T1000 (cell line): ENCODE data around the gene EN2.

ENCODE experiments used
- DNase-seq: peaks from one replicate; lab custom pipeline; 2025; ENCODE audit warnings: mixed read lengths; lab: John Stamatoyannopoulos, UW

Gene EN2

DNA sequence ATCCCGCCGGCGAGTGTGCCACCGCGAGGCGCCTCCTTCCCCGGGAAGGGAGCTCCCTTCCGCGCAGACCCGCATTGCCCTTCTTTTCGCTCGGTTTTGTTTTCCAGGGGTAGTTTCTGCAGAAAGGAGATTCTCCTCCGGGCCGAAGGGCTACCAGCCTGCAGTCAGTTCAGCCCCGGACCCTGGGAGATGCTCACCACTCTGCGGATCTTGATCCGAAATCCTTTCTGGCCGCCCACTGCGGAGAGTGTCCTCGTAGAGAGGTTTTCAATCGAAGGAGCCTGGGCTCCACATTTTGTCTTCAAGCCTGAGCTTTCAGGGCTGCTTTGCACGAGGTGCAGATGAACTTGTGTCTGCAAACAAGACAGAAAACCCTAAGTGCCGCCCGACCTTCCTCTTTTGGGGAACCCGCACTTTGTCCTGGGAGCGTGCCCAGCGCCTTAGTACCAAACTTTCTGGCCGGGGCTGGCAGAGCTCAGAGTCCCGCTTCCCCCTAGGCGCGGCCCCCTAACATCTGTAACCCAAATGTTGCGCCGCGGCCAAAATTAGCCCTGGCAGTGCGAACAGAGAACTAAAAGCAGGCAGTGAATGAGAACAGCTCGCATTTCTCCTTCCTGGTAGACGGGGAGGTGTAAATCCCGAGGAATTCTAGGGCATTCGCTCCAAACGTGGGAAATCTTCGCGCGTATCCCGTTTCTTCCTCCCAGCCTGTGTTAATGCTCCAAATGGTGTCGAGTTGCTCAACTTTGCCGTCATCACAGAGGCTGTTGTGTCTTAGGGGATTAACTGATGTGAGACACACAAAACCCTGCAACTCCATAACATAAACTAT, 6.7 kb upstream of the EN2 start:
- no peak for DNase-seq

DNA sequence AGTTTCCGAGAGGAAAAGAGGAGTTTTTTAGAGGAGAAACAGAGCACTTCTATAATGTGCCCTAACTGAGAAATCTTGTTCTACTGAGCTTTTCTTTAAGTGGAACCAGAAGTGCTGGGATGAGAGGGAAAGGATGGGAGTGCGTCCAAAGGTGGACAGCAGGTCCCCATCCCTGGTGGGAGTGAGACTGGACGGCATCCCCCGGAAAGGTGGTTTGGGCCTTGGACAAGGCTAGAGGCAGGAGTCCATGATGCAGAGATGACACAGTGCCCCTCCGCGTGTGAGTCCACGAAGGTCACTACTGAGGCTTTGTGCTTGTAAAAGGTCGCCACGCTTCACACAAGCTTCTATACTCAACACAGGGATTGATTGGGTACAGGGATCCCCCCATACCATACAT, 6.1 kb upstream of the EN2 start:
- no peak for DNase-seq

DNA sequence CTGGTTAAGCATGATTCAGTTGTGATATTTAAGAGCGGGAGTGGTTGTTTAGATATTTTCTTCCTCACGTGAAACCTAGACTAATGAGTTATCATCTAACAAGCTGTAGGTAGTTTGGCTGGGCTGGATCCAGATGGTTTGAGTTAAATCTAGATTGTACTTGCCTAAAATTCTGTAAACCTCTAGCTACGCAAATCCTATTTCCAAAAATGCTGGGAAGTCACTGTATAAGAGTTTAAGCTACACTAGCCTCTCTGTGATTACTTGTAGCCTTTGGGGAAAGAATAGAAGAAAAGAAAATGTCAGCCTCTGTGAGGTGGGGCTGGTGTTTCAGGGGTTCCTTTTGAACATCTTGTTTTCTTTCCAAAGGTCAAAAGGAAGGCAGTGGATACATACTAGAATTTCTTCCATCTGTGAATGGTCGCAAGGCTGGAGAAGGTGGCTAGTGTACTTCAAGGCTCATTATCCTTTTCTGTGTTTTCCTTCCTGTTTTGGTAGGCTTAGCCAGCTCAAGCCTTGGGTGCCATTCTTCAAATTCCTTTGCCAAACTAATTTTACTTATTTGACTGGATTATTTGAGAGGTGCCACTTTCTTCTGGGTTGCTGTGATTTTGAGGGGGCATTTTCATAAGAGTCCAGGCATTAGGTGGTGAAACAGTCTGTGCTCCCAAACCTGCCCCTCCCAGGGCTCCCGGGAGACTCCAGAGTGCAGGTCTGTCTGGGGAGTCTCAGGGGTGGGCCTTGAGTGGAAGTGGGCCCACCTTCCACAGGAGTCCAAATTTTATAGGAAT, 5.2 kb upstream of the EN2 start:
- DNase-seq, result no peak

DNA sequence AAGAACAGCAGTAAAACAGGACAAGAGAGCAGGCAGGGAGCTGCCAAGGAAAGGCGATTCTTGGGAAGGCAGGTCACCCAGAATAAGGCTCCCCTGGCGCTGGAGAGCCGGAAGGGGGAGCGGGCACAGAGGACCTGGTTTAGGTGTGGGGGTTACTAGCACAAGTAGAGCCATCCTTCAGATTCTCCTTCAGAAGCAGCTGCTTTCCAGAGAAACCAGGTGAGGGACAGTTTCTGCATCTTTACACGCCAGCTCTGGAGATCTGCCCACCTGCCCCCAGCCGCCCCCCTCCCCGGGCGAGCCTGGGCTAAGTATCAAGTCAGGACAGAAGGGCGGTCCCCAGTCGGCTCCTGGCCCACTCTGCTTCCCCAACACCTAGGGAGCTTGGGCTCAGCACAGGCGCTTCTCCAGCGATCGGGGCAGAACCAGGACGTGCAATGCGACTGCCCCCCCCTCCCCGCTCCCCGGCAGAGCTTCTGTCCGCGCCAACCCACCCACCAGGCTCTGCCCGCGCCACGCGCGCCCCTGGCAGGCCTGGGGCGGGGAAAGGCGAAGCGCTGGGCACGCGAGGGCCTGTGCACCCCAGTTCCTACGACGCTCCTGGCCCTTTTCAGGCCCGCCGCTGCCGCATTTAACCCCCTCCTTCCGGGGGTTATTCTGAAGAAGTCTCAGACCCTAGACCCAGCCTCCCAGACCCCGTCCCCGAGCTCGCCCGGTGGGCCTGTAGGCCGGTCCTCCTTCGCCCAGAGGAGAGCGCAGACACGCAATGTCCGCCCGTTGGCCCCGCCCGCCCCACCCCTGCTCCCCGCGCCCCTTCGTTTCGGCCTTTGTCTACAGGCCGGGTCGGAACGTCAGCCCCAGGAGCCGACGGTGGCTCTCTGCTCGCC, 4.4 kb upstream of the EN2 start:
- no peak for DNase-seq

DNA sequence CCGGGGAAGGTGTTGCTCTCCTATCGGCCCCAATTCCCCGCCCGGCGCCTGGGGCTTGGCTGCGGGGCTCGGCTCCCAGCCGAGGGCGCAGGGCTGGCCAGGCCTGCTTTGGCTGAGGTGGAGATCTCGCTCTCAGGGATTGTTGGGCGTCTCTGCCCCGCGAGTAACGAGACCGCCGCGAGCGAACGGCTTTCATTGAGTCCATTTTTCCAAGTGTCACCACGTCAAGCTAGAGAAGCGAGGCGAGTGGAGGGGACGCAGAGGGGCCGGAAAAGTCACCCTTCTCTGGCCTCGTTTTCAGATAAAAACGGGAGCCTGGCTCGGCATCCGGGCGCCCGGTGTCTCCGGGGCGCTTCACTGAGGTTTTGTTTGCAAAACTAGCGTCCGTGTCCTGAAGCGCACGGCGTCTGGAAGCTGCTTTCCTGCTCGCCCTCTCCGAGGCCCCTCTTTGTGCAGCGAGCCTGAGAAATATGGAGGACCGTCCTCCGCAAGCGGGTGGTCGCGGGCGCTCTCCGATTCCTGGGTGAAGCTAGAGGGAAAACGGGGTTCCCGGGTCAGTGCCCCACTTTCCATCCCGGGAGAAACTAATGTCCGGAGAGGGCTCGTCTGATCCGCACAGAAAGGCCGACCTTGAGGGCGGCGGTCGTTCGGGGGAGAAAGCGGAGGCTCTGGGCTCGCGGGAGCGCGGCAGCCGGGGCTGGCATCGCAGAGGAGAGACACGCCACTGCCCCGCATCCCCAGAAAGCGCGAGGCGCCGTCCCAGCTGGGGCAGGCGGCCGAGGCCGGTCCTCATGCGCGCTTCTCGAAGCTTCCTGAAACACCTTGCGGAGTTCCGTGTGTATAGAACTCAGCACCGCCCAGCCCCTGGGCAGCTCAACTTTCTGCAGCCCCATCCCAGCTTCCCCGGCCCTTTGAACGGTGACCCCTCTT, 3.5 kb upstream of the EN2 start:
- DNase-seq, result no peak

GRCh38 chr7:155455132-155455693, 2.7 kb upstream of the EN2 start:
- DNase-seq, result no peak

DNA sequence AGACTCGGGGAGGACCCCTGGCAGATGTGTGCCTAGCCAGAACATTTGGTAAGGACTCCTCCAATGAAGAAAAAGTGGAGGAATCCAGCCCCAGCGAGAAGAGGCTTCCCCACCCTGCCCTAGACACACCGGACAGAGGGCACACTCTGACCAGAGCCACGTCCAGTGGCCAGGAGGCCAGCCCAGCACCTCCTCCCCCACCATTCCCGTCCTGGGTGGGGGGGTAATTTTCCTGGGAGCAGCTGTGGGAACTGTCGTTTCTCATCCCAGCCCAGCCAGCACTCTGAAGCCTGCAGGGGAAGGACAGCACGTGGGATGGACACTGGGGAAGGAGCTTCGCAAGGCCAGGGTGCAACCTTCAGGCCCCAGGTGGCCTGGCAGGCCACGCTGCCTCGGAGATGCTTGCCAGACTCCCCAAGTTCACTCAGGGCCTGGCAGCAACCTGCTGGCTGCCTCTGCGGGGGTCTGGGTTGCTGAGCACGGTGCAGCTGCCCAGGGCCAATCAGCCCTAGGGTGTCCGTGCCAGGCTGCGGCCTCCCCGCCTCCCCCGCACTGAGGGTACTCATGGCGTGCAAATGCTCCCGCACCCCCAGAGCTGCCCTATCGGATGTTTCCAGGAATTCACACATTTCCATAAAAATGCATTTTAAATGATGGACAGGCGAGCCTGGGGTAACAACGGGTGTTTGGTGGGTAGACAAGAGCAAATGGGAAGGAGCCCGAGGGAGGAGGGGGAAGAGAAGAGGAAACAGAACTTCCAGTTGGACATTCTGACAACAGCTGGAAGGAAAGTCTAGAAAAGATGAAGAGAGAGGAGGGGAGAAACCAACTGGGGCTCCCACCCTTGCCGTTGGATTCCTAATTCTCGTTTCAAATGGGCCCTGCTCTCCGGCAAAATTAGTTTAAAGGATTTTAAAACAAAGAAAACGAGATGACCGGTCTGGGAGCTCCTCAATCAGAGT, 1.9 kb upstream of the EN2 start:
- no peak for DNase-seq

DNA sequence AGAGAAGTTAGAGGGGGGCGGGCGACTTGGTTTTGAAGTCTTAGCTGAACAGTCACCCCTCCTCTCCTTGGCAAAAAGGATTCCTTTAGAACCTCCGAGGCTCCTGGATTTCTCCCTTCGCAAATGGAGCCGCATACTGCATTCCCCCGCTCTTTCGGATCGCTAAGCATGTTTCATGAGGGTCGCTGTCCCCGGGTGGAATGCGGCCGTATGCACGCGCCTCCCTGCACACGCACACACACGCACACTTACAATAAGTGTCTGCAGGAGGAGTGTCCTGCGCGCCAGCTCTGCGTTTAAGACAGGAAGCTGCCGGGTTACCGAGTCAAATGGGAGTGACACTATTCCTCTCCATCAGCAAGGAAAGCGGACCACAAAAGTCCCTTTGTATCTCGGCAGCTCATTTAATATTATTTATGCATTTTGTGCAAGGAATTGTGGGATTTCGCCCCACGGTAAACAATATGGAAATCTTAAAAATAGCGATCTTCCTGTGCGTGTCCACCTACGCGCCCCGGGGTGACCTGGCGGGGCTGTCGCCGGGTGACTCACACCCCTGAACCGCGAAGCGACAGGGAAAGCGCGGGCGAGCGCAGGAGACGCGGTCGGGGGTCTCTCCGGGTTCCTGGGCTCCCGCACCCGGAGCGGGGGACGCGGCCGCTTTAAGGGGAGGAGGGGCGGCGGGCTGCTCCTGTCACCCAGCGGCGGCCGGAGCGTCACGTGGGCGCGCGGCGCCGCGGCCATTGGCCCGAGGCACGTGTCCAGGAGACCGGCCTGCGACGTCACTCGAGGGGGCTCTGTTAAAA, 988 bp upstream of the EN2 start:
- DNase-seq, result no peak

GRCh38 chr7:155457544-155458110, 302 bp upstream of the EN2 start:
- no peak for DNase-seq

- DNase-seq, result no peak
Measured at GRCh38 chr7:155458878-155459699, 1.2 kb downstream of the EN2 start.

DNA sequence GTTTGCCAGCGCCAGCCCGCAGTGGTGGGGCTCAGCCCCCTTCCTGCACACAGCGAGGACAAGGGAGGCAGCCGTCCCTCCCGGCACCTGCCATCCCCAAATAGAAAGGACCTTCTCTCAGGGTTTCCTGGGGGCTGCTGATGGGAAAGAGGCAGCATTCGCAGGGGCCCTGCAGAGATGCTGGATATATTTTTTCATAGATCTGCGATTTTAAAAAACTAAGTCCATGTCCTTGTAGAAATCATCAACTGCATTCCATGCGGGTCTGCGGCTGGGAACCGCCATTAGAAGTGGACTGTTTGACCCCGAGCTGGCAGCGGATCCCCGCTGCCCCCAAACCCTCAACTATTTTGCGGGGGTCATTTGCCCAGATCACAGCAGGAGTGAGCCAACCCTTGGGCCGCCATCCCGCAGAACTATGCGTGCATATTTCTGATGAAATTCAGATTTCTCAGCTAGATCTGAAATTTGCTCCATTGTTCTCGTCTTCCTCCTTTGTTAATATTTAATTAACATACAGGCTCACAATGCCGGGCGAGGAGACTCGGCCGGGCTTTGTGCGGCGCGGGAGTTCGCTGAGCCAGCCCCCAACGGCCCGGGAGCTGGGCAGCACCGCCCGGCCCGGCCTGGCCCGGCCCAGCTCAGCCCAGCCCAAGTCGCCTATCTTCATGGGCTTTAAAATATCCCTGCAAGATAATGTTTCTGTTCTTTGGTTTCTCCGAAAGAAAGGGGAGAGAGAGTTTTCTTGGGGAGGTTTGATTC, 2.0 kb downstream of the EN2 start:
- no peak for DNase-seq

DNA sequence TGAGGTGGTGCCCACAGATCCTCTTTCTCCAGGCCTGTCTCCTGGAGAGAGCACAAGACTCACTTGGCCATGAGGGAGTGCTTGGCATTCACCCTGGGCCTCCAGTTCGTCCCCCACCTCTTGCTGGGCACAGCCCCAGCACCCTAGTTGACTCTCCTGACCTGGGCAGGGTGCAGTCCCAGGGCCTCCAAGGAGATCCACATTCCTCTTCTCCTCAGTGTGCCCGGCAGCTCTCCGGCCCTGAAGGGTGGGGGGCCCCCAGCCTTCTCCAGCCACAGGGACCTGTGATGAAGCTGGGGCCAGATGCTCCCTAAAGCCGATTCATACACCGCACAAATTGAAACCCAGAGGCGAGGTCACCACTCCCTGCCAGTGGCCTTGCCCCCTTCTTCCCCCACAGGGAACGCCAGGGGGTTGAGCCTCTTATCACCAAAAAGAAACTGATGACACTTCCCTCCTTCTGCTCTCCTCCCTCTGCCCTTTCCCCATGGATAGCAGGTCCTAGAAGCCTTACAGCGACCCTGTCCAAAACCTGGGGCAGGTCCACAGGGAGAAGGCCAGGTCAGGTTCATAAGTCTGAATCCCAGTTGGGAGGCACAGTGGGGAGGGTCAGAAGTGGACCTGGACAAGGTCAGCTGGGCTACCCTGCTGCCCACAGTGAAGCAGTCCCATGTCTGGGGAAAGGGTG, 3.1 kb downstream of the EN2 start:
- no peak for DNase-seq

- no peak for DNase-seq
Measured at GRCh38 chr7:155461631-155462030, 3.7 kb downstream of the EN2 start.

GRCh38 chr7:155462163-155462735, 4.3 kb downstream of the EN2 start:
- DNase-seq, result no peak

GRCh38 chr7:155463114-155463811, 5.3 kb downstream of the EN2 start:
- no peak for DNase-seq
